GM21825 (cell line): ENCODE measurements around the gene DLG2.

Experiments used
- ATAC-seq: cut with Tn5 transposase; IDR thresholded peaks from one replicate; pipeline ENCODE4 v1.9.1; 2021; ENCODE audit warnings: mild to moderate bottlenecking, moderate library complexity; ENCODE audit not compliant: unreplicated experiment

DLG2 gene

GRCh38 chr11:83540112-83540675 is 2086.9 kb downstream of the DLG2 start:
- no peak for ATAC-seq

- no peak for ATAC-seq
Measured at GRCh38 chr11:83538286-83538685, 2088.9 kb downstream of the DLG2 start.

- ATAC-seq, result no peak
Measured at GRCh38 chr11:83537131-83537610, 2090.0 kb downstream of the DLG2 start.

- no peak for ATAC-seq
Measured at GRCh38 chr11:83533166-83533565, 2094.0 kb downstream of the DLG2 start.

GRCh38 chr11:83528877-83529276 is 2098.3 kb downstream of the DLG2 start:
- ATAC-seq, result no peak

GRCh38 chr11:83528225-83528624 is 2098.9 kb downstream of the DLG2 start:
- ATAC-seq, result no peak

GRCh38 chr11:83523676-83524075 is 2103.5 kb downstream of the DLG2 start:
- no peak for ATAC-seq

GRCh38 chr11:83522911-83523310 is 2104.2 kb downstream of the DLG2 start:
- ATAC-seq, result no peak

GRCh38 chr11:83521647-83522596 is 2105.2 kb downstream of the DLG2 start:
- no peak for ATAC-seq

GRCh38 chr11:83520849-83521248 is 2106.3 kb downstream of the DLG2 start:
- no peak for ATAC-seq

- no peak for ATAC-seq
Measured at GRCh38 chr11:83511646-83512045, 2115.5 kb downstream of the DLG2 start.

GRCh38 chr11:83510530-83511460 is 2116.3 kb downstream of the DLG2 start:
- ATAC-seq, result no peak

- no peak for ATAC-seq
Measured at GRCh38 chr11:83508804-83509203, 2118.3 kb downstream of the DLG2 start.

- ATAC-seq, result no peak
Measured at GRCh38 chr11:83502041-83502440, 2125.1 kb downstream of the DLG2 start.

GRCh38 chr11:83493917-83494316 is 2133.2 kb downstream of the DLG2 start:
- ATAC-seq, result no peak

GRCh38 chr11:83493034-83493433 is 2134.1 kb downstream of the DLG2 start:
- ATAC-seq, result no peak

- ATAC-seq, result no peak
Measured at GRCh38 chr11:83483808-83484207, 2143.3 kb downstream of the DLG2 start.

GRCh38 chr11:83480811-83481210 is 2146.3 kb downstream of the DLG2 start:
- no peak for ATAC-seq

GRCh38 chr11:83480251-83480650 is 2146.9 kb downstream of the DLG2 start:
- no peak for ATAC-seq

GRCh38 chr11:83477772-83478171 is 2149.4 kb downstream of the DLG2 start:
- no peak for ATAC-seq

GRCh38 chr11:83475760-83476159 is 2151.4 kb downstream of the DLG2 start:
- ATAC-seq, result no peak
